SH-SY5Y (cell line): ENCODE data around the gene CLEC17A.

Experiments used
- GATA2 ChIP-seq: IDR thresholded peaks from 2 replicates; pipeline ENCODE4 v1.6.1; 2011; ENCODE audit warnings: mild to moderate bottlenecking, low read depth, low read length
- GATA3 ChIP-seq: IDR thresholded peaks from 2 replicates; pipeline ENCODE4 v1.6.1; 2011; ENCODE audit warnings: low read depth, mild to moderate bottlenecking, low read length, moderate library complexity

CLEC17A gene

GRCh38 chr19:14566712-14567077 lies 16.2 kb upstream of the CLEC17A start:
- TF ChIP-seq GATA2 (no peak), GATA3 (no peak)

GRCh38 chr19:14567079-14567478 lies 15.8 kb upstream of the CLEC17A start:
- TF ChIP-seq GATA2 (no peak), GATA3 (no peak)

- TF ChIP-seq GATA2 (no peak), GATA3 (no peak)
Observed at GRCh38 chr19:14570864-14571527, 11.9 kb upstream of the CLEC17A start.

GRCh38 chr19:14571695-14572490 lies 11.0 kb upstream of the CLEC17A start, which contains the start of gene NDUFB7:
Gene NDUFB7 (minus strand): TSS chr19:14572066. CDS start chr19:14572000, 66 bp downstream.
- TF ChIP-seq GATA3 (no peak), GATA2 (no peak)

- TF ChIP-seq GATA3 (no peak), GATA2 (no peak)
Observed at GRCh38 chr19:14575428-14575980, 7.4 kb upstream of the CLEC17A start.

GRCh38 chr19:14576363-14576762 lies 6.5 kb upstream of the CLEC17A start:
- TF ChIP-seq GATA3 (no peak), GATA2 (no peak)

- TF ChIP-seq GATA3 (no peak), GATA2 (no peak)
Observed at GRCh38 chr19:14577264-14577663, 5.6 kb upstream of the CLEC17A start.

- TF ChIP-seq GATA2 = no peak
- no peak for TF ChIP-seq GATA3
Observed at GRCh38 chr19:14577885-14578427, 4.9 kb upstream of the CLEC17A start.

- TF ChIP-seq GATA3 (no peak), GATA2 (no peak)
Observed at GRCh38 chr19:14580623-14581237, 2.2 kb upstream of the CLEC17A start.

- no peak for TF ChIP-seq GATA3
- no peak for TF ChIP-seq GATA2
Observed at GRCh38 chr19:14595558-14595957, 12.7 kb downstream of the CLEC17A start.

GRCh38 chr19:14599548-14600147 lies 16.8 kb downstream of the CLEC17A start:
- no peak for TF ChIP-seq GATA2
- no peak for TF ChIP-seq GATA3

- TF ChIP-seq GATA2 = no peak
- no peak for TF ChIP-seq GATA3
Observed at GRCh38 chr19:14603990-14604387, 21.1 kb downstream of the CLEC17A start.

- TF ChIP-seq GATA2 (no peak), GATA3 (no peak)
Observed at GRCh38 chr19:14606627-14607026, 23.7 kb downstream of the CLEC17A start.

- no peak for TF ChIP-seq GATA2
- no peak for TF ChIP-seq GATA3
Observed at GRCh38 chr19:14611051-14611450, 28.2 kb downstream of the CLEC17A start.

GRCh38 chr19:14612657-14613056 lies 29.8 kb downstream of the CLEC17A start:
- no peak for TF ChIP-seq GATA2
